Activated T-cell treated with anti-CD3 and anti-CD28 coated beads, Interleukin-2, amount 50 U/mL, for 24 hours (primary cell): ENCODE measurements around the gene CYTH1.

Experiments used
- DNase-seq: peaks from one replicate; pipeline ENCODE4 v3.0.0-alpha.2; 2020
- H3K27ac Mint-ChIP-seq: 2 replicates; pipeline ENCODE4 v1.8.0; 2020; ENCODE audit warnings: mild to moderate bottlenecking, mixed read lengths
- H3K27me3 Mint-ChIP-seq: 2 replicates; pipeline ENCODE4 v1.8.0; 2020; ENCODE audit warnings: mixed read lengths
- H3K36me3 Mint-ChIP-seq: 2 replicates; pipeline ENCODE4 v1.8.0; 2020; ENCODE audit warnings: low read depth, mixed read lengths
- H3K4me1 Mint-ChIP-seq: 2 replicates; pipeline ENCODE4 v1.8.0; 2020; ENCODE audit warnings: low read depth, mixed read lengths
- H3K4me3 Mint-ChIP-seq: 2 replicates; pipeline ENCODE4 v1.8.0; 2020; ENCODE audit warnings: mild to moderate bottlenecking, moderate library complexity, mixed read lengths
- H3K9me3 Mint-ChIP-seq: 2 replicates; pipeline ENCODE4 v1.8.0; 2020; ENCODE audit warnings: mixed read lengths

Gene CYTH1

GRCh38 chr17:78781893-78782304 lies at the start of gene CYTH1:
CYTH1 (minus strand) TSS chr17:78782273; CDS start chr17:78782223, 50 bp downstream.
- H3K4me3 Mint-ChIP-seq: peak within 1 kb of the TSS; percentile 83
- peak within 1 kb of the TSS; percentile 96 for H3K27ac Mint-ChIP-seq
- H3K9me3 Mint-ChIP-seq: no peaks in the 10 kb centered on the region

GRCh38 chr17:78829477-78829876 lies 47.4 kb upstream of the CYTH1 start:
- Mint-ChIP-seq H3K4me3 (no peak overlapping the region), H3K36me3 (peaks cover 100% of the 10 kb centered on the region), H3K27ac (no peak overlapping the region), H3K4me1 (peaks cover 32% of the 10 kb centered on the region), H3K27me3 (no peaks in the 10 kb centered on the region), H3K9me3 (no peaks in the 10 kb centered on the region)
- no peak for DNase-seq

More at GRCh38 chr17:78781893-78782304, at the start of gene CYTH1:
- peaks cover 50% of the 10 kb centered on the region for H3K4me1 Mint-ChIP-seq
- peaks cover 26% of the 10 kb centered on the region for H3K36me3 Mint-ChIP-seq
- H3K27me3 Mint-ChIP-seq: no peaks in the 10 kb centered on the region
- no peak for DNase-seq

- H3K4me1 Mint-ChIP-seq: peaks cover 36% of the 10 kb centered on the region
- H3K4me3 Mint-ChIP-seq: no peak overlapping the region
- H3K27me3 Mint-ChIP-seq: no peaks in the 10 kb centered on the region
- no peaks in the 10 kb centered on the region for H3K9me3 Mint-ChIP-seq
- no peak for DNase-seq
- peaks cover 100% of the 10 kb centered on the region for H3K36me3 Mint-ChIP-seq
- H3K27ac Mint-ChIP-seq: peak overlapping the region; percentile 61
Measured at GRCh38 chr17:78828470-78829185, 46.6 kb upstream of the CYTH1 start.

- H3K27ac Mint-ChIP-seq: peak overlapping the region; percentile 73
- DNase-seq: no peak
- no peaks in the 10 kb centered on the region for H3K9me3 Mint-ChIP-seq
- peaks cover 100% of the 10 kb centered on the region for H3K36me3 Mint-ChIP-seq
- H3K27me3 Mint-ChIP-seq: no peaks in the 10 kb centered on the region
- H3K4me3 Mint-ChIP-seq: no peak overlapping the region
- peaks cover 45% of the 10 kb centered on the region for H3K4me1 Mint-ChIP-seq
Measured at GRCh38 chr17:78826836-78827509, 44.9 kb upstream of the CYTH1 start.

- DNase-seq: no peak
- no peaks in the 10 kb centered on the region for H3K27me3 Mint-ChIP-seq
- H3K9me3 Mint-ChIP-seq: no peaks in the 10 kb centered on the region
- peaks cover 48% of the 10 kb centered on the region for H3K4me1 Mint-ChIP-seq
- no peak overlapping the region for H3K4me3 Mint-ChIP-seq
- H3K27ac Mint-ChIP-seq: peak overlapping the region; percentile 73
- peaks cover 100% of the 10 kb centered on the region for H3K36me3 Mint-ChIP-seq
Measured at GRCh38 chr17:78826421-78826820, 44.3 kb upstream of the CYTH1 start.

GRCh38 chr17:78825696-78826095 lies 43.6 kb upstream of the CYTH1 start:
- Mint-ChIP-seq H3K4me3 (no peak overlapping the region), H3K4me1 (peaks cover 53% of the 10 kb centered on the region), H3K36me3 (peaks cover 99% of the 10 kb centered on the region), H3K27ac (peak overlapping the region; percentile 23), H3K9me3 (no peaks in the 10 kb centered on the region), H3K27me3 (no peaks in the 10 kb centered on the region)
- DNase-seq: no peak

- DNase-seq: no peak
- Mint-ChIP-seq H3K36me3 (peaks cover 99% of the 10 kb centered on the region), H3K4me1 (peaks cover 60% of the 10 kb centered on the region), H3K9me3 (no peaks in the 10 kb centered on the region), H3K27me3 (no peaks in the 10 kb centered on the region), H3K27ac (peak overlapping the region; percentile 84), H3K4me3 (no peak overlapping the region)
Measured at GRCh38 chr17:78824240-78824639, 42.2 kb upstream of the CYTH1 start.

- H3K4me3 Mint-ChIP-seq: no peak overlapping the region
- no peaks in the 10 kb centered on the region for H3K27me3 Mint-ChIP-seq
- DNase-seq: no peak
- no peaks in the 10 kb centered on the region for H3K9me3 Mint-ChIP-seq
- H3K4me1 Mint-ChIP-seq: peaks cover 66% of the 10 kb centered on the region
- H3K36me3 Mint-ChIP-seq: peaks cover 99% of the 10 kb centered on the region
- peak overlapping the region; percentile 84 for H3K27ac Mint-ChIP-seq
Measured at GRCh38 chr17:78823282-78824046, 41.4 kb upstream of the CYTH1 start.

GRCh38 chr17:78822552-78822951 lies 40.5 kb upstream of the CYTH1 start:
- no peaks in the 10 kb centered on the region for H3K9me3 Mint-ChIP-seq
- peaks cover 73% of the 10 kb centered on the region for H3K4me1 Mint-ChIP-seq
- H3K27me3 Mint-ChIP-seq: no peaks in the 10 kb centered on the region
- peak overlapping the region; percentile 84 for H3K27ac Mint-ChIP-seq
- H3K36me3 Mint-ChIP-seq: peaks cover 99% of the 10 kb centered on the region
- H3K4me3 Mint-ChIP-seq: no peak overlapping the region
- DNase-seq: no peak

GRCh38 chr17:78821961-78822360 lies 39.9 kb upstream of the CYTH1 start:
- Mint-ChIP-seq H3K27me3 (no peaks in the 10 kb centered on the region), H3K9me3 (no peaks in the 10 kb centered on the region), H3K4me1 (peaks cover 79% of the 10 kb centered on the region), H3K4me3 (no peak overlapping the region), H3K36me3 (peaks cover 99% of the 10 kb centered on the region), H3K27ac (peak overlapping the region; percentile 81)
- DNase-seq: no peak

- no peak overlapping the region for H3K4me3 Mint-ChIP-seq
- DNase-seq: no peak
- peaks cover 82% of the 10 kb centered on the region for H3K4me1 Mint-ChIP-seq
- H3K27ac Mint-ChIP-seq: peak overlapping the region; percentile 92
- H3K9me3 Mint-ChIP-seq: no peaks in the 10 kb centered on the region
- H3K36me3 Mint-ChIP-seq: peaks cover 99% of the 10 kb centered on the region
- no peaks in the 10 kb centered on the region for H3K27me3 Mint-ChIP-seq
Measured at GRCh38 chr17:78820841-78821240, 38.8 kb upstream of the CYTH1 start.

- H3K4me3 Mint-ChIP-seq: no peak overlapping the region
- peaks cover 81% of the 10 kb centered on the region for H3K4me1 Mint-ChIP-seq
- H3K9me3 Mint-ChIP-seq: no peaks in the 10 kb centered on the region
- peak overlapping the region; percentile 92 for H3K27ac Mint-ChIP-seq
- H3K27me3 Mint-ChIP-seq: no peaks in the 10 kb centered on the region
- peaks cover 99% of the 10 kb centered on the region for H3K36me3 Mint-ChIP-seq
- no peak for DNase-seq
Measured at GRCh38 chr17:78819806-78820792, 38.0 kb upstream of the CYTH1 start.

GRCh38 chr17:78819402-78819801 lies 37.3 kb upstream of the CYTH1 start:
- Mint-ChIP-seq H3K4me1 (peaks cover 77% of the 10 kb centered on the region), H3K27ac (peak overlapping the region; percentile 92), H3K4me3 (peak overlapping the region; percentile 26)

GRCh38 chr17:78818932-78819331 lies 36.9 kb upstream of the CYTH1 start:
- Mint-ChIP-seq H3K4me3 (peak overlapping the region; percentile 26), H3K9me3 (no peaks in the 10 kb centered on the region), H3K27ac (peak overlapping the region; percentile 92), H3K27me3 (no peaks in the 10 kb centered on the region), H3K4me1 (peaks cover 77% of the 10 kb centered on the region), H3K36me3 (peaks cover 99% of the 10 kb centered on the region)
- DNase-seq: no peak

More at GRCh38 chr17:78819402-78819801, 37.3 kb upstream of the CYTH1 start:
- H3K9me3 Mint-ChIP-seq: no peaks in the 10 kb centered on the region
- no peak for DNase-seq
- H3K27me3 Mint-ChIP-seq: no peaks in the 10 kb centered on the region
- peaks cover 99% of the 10 kb centered on the region for H3K36me3 Mint-ChIP-seq
